SKM-1 (cell line): Measurements from ENCODE around the gene EXTL2.
"Not testable (repeated sequence)": the region's sequence is repeated elsewhere in the genome, so short reads cannot be mapped to it uniquely, and the experiment has no call there.

ENCODE experiments used
- DNase-seq: peaks from one replicate; lab custom pipeline; 2025; ENCODE audit not compliant: unreplicated experiment; lab: John Stamatoyannopoulos, UW

Gene EXTL2

DNA sequence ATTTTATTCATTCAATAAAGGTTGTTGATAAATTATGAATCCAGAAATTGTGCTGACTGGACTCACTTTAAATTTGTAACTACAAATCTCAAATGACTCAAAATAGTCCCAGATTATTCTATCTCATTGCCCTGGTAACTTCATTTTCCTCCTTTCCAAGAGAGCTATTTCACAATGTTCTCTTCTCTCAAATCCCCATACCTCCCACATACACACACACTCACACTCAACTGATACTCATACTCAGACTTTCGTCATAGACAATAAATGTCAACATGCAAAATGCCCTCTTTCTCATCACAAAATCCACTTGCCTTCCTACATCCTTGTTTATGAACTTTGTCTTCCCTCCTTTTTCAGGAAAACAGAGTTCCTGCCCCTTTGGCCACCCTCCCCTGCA is 33.3 kb downstream of the EXTL2 start:
- no peak for DNase-seq

DNA sequence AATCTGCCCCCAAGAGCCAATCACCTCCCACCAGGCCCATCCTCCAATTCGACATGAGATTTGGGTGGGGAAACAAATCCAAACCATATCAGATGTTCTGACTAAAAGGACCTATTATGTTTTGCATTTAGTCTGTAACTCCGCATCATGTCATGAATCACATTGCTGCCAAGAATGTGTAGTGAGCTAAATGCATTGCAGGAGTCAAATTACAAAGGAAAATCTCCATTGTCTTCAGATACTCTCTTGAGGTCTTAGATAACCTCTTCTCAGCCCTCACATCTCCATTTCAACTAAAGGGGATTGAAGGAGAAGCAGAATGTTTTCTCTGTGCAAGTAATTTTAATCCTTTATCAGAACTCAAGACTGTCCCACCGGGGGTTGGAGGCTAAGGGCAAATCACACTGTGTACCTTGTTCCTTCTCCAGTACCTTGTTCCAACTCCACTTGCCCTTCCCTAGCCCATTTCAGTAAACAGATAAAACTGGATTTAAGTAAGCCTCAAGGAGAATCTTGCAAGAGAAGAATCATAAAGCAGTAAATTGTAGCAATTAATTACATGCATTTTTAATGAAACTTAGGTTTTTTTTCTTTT is 34.1 kb downstream of the EXTL2 start:
- no peak for DNase-seq

DNA sequence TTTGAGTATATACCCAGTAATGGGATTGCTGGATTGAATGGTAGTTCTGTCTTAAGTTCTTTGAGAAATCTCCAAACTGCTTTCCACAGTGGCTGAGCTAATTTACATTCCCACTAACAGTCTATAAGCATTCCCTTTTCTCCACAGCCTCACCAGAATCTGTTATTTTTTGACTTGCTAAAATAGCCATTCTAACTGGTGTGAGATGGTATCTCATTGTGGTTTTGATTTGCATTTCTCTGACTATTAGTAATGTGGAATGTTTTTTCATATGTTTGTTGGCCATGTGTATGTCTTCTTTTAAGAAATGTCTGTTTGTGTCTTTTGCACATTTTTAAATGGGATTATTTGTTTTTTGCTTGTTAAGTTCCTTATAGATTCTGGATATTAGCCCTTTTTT is 39.5 kb downstream of the EXTL2 start:
- DNase-seq = not testable (repeated sequence)

DNA sequence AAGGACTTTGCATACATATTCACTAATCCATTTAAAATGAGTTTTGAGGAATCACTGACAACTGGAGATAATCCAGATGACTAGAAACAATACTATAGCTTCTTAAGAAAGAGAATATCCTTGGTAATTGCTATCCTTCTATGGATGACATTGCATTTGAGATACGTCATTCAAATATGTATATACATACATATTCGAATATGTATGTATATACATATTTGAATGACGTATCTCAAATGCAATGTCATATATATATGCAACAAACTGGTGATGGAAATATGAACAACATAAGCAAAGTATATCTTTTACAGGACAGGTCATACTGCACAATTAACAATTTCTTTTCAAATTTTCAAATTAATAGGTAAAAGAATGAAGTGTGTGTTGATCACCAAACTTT is 41.7 kb downstream of the EXTL2 start:
- DNase-seq = no peak

DNA sequence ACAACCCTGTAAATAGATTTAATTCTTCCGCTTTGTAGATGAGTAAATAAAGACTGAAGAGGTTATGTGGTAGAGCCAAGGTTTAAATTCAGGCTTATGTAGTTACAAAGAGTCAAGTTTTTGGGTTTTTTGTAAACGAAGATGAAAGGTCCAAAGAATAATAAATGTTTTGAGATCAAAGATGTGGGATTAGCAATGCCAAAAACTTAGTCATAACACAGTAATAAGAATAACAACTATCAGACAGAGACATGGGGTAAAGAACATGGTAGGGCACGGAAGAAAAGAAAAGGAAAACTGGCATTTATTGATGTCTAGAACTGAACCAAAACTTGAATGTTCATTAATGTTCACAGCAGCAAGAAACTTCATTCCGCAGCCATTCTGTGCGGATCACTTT is 42.9 kb downstream of the EXTL2 start:
- no peak for DNase-seq

DNA sequence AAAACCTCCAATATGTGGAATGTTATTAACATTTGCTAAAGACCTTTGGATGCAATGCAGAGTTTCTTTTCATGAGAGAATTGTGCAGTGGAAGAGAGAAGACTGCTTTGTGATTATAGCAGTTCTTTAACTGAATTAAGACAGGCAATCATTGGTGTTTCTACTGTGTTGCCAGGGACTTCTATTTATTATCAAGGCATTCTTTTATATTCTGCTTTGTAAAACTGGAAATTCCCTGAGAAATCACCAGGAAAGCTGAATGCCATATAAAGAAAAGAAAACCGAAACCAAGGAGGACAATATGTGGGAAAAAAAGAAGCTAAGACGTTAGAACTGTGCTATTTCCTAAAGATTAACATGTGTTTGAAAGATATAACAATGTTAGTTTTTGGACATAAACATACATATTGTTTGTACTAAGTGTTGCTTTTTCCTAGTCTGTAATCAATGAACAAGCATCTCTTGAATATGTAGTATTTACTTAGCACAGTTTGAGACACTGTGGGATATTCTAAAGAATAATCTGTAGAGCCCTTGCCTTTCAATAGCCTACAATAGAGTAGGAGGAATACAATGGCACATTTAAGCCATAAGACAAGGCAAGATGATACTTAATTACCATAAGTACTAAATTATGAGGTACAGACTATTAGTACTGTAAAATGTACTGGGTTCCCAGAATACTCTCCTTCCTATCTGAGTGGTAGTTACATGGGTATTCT is 47.1 kb downstream of the EXTL2 start:
- no peak for DNase-seq

DNA sequence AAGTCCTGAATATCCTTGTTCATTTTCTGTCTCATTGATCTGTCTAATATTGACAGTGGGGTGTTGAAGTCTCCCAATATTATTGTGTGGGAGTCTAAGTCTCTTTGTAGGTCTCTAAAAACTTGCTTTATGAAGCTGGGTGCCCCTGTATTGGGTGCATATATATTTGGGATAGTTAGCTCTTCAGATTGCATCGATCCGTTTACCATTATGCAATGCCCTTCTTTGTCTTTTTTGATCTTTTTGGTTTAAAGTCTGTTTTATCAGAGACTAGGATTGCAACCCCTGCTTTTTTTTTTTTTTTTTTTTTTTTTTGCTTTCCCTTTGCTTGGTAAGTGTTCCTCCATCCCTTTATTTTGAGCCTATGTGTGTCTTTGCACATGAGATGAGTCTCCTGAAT is 51.5 kb downstream of the EXTL2 start:
- not testable (repeated sequence) for DNase-seq

DNA sequence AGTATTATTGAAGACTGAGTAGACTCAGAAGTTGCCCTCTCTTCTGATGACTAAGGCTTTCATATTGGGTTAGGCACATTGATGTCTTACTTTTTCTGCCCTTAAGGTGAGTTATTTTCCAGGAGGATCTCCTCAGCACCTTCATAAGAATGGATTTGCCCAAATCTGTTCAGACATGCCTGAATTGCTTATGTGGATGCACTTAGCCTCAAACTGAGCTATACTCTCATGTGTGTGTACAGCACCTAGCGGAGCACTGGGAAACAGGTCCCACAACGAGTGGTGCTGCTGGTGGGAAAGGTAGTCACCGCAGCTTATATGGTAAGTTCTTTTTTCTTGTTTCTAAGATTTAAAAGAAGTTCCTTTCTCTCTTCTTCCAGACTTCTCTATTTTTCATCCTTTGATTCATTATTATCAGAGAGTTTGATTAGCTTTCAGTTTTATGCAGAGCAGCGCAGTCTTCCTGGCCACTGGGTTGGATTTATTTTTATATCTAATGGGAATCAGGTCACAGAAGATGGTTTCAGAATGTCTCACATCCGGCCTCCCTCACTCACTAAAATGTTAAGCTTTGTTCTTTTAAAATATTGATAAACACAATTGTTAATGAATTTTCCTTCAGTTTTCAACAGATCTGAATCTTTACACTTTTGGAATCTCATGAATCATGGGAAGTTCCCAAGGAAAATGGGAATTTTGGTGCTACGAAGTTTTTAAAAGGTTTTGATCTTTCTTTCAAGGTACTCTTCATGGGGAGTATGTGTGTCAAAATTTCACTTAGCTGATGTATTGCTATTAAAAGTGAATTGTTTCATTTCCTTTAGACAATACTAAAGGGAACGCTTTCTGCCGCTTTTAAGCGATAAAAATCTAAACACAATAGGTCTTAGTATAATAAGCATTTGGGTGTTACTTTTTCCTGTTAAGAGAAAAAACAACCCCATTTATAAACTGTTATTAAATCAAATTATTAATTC is 58.5 kb downstream of the EXTL2 start:
- DNase-seq = no peak

DNA sequence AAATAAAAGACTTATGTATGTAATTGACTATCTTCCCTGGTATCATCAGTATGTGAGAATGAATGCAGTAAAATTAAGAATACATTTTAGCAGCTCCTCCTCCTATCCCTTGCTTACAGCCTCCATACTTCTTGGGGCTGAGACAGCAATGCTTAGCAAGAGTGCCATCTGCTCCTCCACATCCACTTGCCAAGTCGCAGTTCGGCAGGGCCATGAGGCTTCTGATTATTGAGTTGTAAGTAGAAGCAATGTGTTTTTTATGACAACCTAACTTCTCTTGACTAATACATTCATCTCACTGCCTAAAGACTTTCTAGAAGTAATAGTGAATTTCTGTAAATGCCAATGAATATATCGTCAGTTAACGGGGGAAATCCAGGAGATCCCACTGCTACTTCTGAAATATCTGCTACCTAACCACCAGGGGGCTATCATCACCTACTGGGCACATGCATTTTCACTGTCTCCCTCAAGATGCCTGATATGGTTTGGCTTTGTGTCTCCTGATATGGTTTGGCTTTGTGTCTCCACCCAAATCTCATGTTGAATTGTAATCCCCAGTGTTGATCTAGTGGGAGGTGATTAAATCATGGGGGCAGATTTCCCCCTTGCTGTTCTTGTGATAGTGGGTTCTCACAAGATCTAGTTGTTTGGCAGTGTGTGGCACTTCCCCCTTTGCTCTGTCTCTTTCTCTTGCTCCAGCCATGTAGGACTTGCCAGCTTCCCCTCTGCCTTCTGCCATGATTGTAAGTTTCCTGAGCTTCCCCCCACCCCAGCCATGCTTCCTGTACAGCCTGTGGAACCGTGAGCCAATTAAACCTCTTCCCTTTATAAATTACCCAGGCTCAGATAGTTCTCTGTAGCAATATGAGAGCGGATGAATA is 59.6 kb downstream of the EXTL2 start:
- no peak for DNase-seq

DNA sequence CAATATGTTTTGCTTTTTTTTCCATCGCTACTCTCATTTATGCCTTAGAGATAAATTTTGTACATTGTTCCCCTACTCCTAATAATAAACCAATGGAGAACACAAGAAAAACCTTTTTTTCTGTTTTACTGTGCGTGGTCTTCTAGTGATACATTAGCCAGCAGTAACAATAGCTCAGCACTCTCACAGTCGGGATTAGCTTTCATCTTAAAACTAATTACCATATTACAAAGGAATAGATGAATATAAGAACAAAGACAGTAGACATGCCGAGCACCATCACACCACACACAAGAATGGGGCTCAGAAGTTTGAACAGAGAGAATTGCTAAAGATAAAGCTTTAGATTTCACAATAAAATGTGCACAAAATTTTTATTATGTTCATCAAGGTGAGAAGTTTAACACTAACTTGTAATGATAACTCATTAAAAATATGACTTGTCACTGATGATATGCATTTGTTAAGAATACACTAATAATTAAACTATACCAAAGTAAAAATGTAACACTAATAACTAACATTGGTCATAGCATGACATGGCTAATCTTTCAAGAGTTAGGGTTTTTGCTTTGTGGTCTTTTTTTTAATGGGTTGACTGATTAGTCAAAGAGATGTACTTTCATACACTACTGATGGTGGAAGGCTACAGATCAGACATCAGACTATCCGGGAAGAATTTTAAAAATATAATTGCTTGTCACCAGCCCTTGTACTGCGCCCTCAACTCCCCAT is 61.8 kb downstream of the EXTL2 start:
- no peak for DNase-seq

DNA sequence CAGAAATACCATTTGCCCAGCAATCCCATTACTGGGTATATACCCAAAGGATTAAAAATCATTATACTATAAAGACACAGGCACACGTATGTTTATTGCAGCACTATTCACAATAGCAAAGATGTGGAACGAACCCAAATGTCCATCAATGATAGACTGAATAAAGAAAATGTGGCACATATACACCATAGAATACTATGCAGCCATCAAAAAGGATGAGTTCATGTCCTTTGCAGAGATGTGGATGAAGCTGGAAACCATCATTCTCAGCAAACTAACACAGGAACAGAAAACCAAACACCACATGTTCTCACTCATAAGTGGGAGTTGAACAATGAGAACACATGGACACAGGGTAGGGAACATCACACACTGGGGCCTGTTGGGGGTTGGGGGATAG is 69.0 kb downstream of the EXTL2 start:
- not testable (repeated sequence) for DNase-seq
